Measurements from ENCODE around the gene MRLN. TPM values are rescaled to one million over a fixed set of nuclear protein-coding genes. Genes with fewer than 3 reads are reported as not detected.
"Not testable (repeated sequence)": the region's sequence is repeated elsewhere in the genome, so short reads cannot be mapped to it uniquely, and the experiment has no call there.

The MRLN gene
- total RNA-seq, 1 experiment from 2014 or later: 16.0 TPM

GRCh38 chr10:59770689-59771088 is 17.4 kb upstream of the MRLN start:
- no peak for DNase-seq

DNA sequence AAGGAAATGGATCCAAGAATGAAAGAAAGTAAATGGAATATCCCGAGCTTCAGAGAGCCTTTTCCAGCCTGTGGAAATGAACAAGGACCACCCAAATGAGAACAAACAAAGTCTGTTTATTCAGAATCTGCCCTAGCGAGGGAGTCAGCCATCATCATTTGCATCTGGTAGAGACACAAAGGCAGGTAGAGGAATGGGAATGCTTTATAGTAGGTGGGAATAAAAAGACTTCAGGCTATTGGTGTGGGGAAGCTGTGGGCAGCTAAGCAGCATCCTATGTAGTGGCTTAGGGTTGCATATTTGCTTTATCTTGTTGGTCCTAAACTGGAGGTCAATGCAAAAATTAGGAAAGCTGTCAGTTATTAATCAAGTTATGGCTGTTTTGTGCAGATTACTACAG is 9.2 kb upstream of the MRLN start:
- H3K4me3 ChIP-seq: no peak overlapping the region
- no peak for DNase-seq
- H3K9me3 ChIP-seq (replicated peaks): no peaks in the 10 kb centered on the region

More at GRCh38 chr10:59770689-59771088, 17.4 kb upstream of the MRLN start:
- no peaks in the 10 kb centered on the region for H3K4me1 ChIP-seq
- no peaks in the 10 kb centered on the region for H3K9me3 ChIP-seq (replicated peaks)
- no peak overlapping the region for H3K27ac ChIP-seq
- no peaks in the 10 kb centered on the region for H3K36me3 ChIP-seq
- no peak overlapping the region for H3K4me3 ChIP-seq
- H3K27me3 ChIP-seq: no peaks in the 10 kb centered on the region

DNA sequence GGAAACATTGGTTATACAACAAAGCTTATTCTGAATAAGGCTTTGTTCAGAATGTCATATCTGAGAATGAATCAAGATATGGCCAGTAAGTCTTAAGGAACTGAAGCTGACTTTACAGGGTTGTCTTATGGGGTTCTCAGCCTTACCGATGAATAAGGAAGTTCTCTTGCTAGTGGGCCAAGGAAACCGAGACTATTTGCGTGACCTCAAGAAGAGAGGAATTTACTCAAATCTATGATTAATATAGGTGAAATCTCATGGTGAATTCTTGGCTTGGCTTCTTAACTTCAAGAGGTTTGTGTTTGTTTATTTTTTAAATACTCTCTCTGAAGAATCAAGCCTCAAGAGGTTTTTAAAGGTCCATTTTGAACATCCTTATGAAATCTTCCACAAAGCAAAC is 4.7 kb upstream of the MRLN start:
- H3K9me3 ChIP-seq (replicated peaks): no peaks in the 10 kb centered on the region
- no peak for DNase-seq
- H3K27me3 ChIP-seq: no peaks in the 10 kb centered on the region
- peaks cover 15% of the 10 kb centered on the region for H3K4me1 ChIP-seq
- no peak overlapping the region for H3K27ac ChIP-seq
- H3K36me3 ChIP-seq: no peaks in the 10 kb centered on the region
- no peak overlapping the region for H3K4me3 ChIP-seq

More for the DNA sequence above, 9.2 kb upstream of the MRLN start:
- Histone ChIP-seq H3K27me3 (no peaks in the 10 kb centered on the region), H3K27ac (no peak overlapping the region), H3K36me3 (no peaks in the 10 kb centered on the region), H3K4me1 (no peaks in the 10 kb centered on the region)

DNA sequence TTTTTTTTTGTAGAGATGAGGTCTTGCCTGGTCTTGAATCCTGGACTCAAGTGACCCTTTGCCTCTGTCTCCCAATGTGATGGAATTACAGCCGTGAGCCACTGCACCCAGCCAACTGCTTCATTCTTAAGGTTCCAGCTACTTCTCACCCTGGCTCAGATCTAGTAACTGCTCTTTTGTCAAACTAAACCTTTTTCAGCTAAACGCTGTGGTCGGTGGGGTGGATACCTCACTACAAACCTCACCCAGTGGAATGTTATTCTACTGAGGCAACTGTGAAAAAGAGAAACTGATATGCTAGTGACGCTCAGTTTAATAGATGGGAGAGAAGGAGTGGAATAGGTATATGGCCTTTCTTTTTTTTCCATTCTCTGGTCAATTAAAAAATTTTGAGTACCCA is 1.7 kb upstream of the MRLN start:
- H3K27ac ChIP-seq: no peak overlapping the region
- peak; percentile 22 to 44 for DNase-seq
- no peak overlapping the region for H3K4me3 ChIP-seq
- peaks cover 23% of the 10 kb centered on the region for H3K4me1 ChIP-seq
- no peaks in the 10 kb centered on the region for H3K27me3 ChIP-seq
- H3K36me3 ChIP-seq: no peaks in the 10 kb centered on the region
- no peaks in the 10 kb centered on the region for H3K9me3 ChIP-seq (replicated peaks)

- peak overlapping the region; percentile 67; the same call in 1 of the 2 replicates for H3K27ac ChIP-seq
- H3K36me3 ChIP-seq: no peaks in the 10 kb centered on the region
- no peaks in the 10 kb centered on the region for H3K9me3 ChIP-seq (replicated peaks)
- H3K4me1 ChIP-seq: peaks cover 23% of the 10 kb centered on the region
- peak in 1 of 2 experiments; percentile 26 for DNase-seq
- no peaks in the 10 kb centered on the region for H3K27me3 ChIP-seq
- H3K4me3 ChIP-seq: peak overlapping the region; percentile 39
Observed at GRCh38 chr10:59752278-59752940, 846 bp downstream of the MRLN start.

DNA sequence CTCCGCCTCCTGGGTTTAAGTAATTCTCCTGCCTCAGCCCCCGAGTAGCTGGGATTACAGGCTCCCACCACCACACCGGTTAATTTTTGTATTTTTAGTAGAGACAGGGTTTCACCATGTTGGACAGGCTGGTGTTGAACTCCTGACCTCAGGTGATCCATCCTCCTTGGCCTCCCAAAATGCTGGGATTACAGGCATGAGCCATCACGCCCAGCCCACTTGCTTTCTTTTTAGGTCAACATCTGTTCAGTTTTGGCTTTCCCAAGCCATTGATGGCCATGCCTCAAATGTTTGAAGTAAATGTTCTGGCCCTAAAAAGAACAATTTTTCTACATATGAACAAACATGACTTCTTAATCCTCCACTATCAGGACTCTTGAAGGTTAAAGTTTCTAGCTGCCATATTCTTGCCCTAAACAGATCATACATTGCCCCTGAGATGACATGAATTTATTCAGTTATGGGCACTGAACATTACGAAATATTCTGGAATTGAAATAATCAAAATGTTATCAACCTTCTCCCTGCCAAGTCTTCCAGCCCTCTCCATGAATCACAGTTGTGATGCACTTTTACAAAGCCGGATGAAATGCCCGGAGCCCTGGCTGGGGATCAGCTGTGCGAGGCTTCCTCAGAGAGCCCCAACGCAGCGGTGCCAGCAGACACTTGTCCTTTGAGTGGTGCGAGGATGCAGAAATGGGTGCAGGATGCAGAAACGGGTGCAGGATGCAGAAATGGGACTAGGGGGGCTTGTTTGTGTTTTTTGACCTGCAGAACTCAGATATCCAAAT is 2.9 kb downstream of the MRLN start:
- no peaks in the 10 kb centered on the region for H3K9me3 ChIP-seq (replicated peaks)
- no peaks in the 10 kb centered on the region for H3K27me3 ChIP-seq
- no peak overlapping the region for H3K4me3 ChIP-seq
- no peaks in the 10 kb centered on the region for H3K36me3 ChIP-seq
- no peak for DNase-seq
- peaks cover 23% of the 10 kb centered on the region for H3K4me1 ChIP-seq
- H3K27ac ChIP-seq: no peak overlapping the region

- Histone ChIP-seq H3K4me3 (no peak overlapping the region), H3K9me3 (replicated peaks) (no peaks in the 10 kb centered on the region), H3K4me1 (peaks cover 12% of the 10 kb centered on the region), H3K27me3 (no peaks in the 10 kb centered on the region), H3K27ac (no peak overlapping the region), H3K36me3 (no peaks in the 10 kb centered on the region)
- DNase-seq: no peak
Observed at GRCh38 chr10:59748834-59749233, 4.4 kb downstream of the MRLN start.

GRCh38 chr10:59745163-59745650 is 8.0 kb downstream of the MRLN start:
- no peaks in the 10 kb centered on the region for H3K36me3 ChIP-seq
- DNase-seq: no peak
- no peak overlapping the region for H3K4me3 ChIP-seq
- H3K27ac ChIP-seq: no peak overlapping the region
- H3K4me1 ChIP-seq: no peaks in the 10 kb centered on the region
- H3K9me3 ChIP-seq (replicated peaks): no peaks in the 10 kb centered on the region
- no peaks in the 10 kb centered on the region for H3K27me3 ChIP-seq

GRCh38 chr10:59744762-59745161 is 8.5 kb downstream of the MRLN start:
- not testable (repeated sequence) for H3K36me3 ChIP-seq; H3K9me3 ChIP-seq (replicated peaks); H3K4me1 ChIP-seq; H3K27ac ChIP-seq; H3K4me3 ChIP-seq; DNase-seq; H3K27me3 ChIP-seq

GRCh38 chr10:59744156-59744555 is 9.1 kb downstream of the MRLN start:
- not testable (repeated sequence) for H3K4me1 ChIP-seq; H3K9me3 ChIP-seq (replicated peaks); H3K27ac ChIP-seq; DNase-seq; H3K27me3 ChIP-seq; H3K4me3 ChIP-seq; H3K36me3 ChIP-seq

GRCh38 chr10:59741583-59741982 is 11.7 kb downstream of the MRLN start:
- no peak overlapping the region for H3K4me3 ChIP-seq
- H3K36me3 ChIP-seq: no peaks in the 10 kb centered on the region
- H3K4me1 ChIP-seq: no peaks in the 10 kb centered on the region
- DNase-seq: no peak
- no peak overlapping the region for H3K27ac ChIP-seq
- no peaks in the 10 kb centered on the region for H3K9me3 ChIP-seq (replicated peaks)
- no peaks in the 10 kb centered on the region for H3K27me3 ChIP-seq

- DNase-seq: no peak
Observed at GRCh38 chr10:59741048-59741447, 12.2 kb downstream of the MRLN start.

GRCh38 chr10:59736749-59737148 is 16.5 kb downstream of the MRLN start:
- no peak for DNase-seq
- Histone ChIP-seq H3K36me3 (no peaks in the 10 kb centered on the region), H3K4me1 (no peaks in the 10 kb centered on the region), H3K4me3 (no peak overlapping the region), H3K27ac (no peak overlapping the region), H3K9me3 (replicated peaks) (no peaks in the 10 kb centered on the region), H3K27me3 (no peaks in the 10 kb centered on the region)

More at GRCh38 chr10:59741048-59741447, 12.2 kb downstream of the MRLN start:
- Histone ChIP-seq H3K4me1 (no peaks in the 10 kb centered on the region), H3K27me3 (no peaks in the 10 kb centered on the region), H3K4me3 (no peak overlapping the region), H3K9me3 (replicated peaks) (no peaks in the 10 kb centered on the region), H3K36me3 (no peaks in the 10 kb centered on the region), H3K27ac (no peak overlapping the region)

- Histone ChIP-seq H3K27ac (no peak overlapping the region), H3K4me3 (no peak overlapping the region), H3K4me1 (no peaks in the 10 kb centered on the region), H3K36me3 (no peaks in the 10 kb centered on the region), H3K27me3 (no peaks in the 10 kb centered on the region), H3K9me3 (replicated peaks) (no peaks in the 10 kb centered on the region)
- no peak for DNase-seq
Observed at GRCh38 chr10:59735296-59735695, 18.0 kb downstream of the MRLN start.

- Histone ChIP-seq H3K9me3 (replicated peaks) (no peaks in the 10 kb centered on the region), H3K4me3 (no peak overlapping the region), H3K27ac (no peak overlapping the region), H3K27me3 (no peaks in the 10 kb centered on the region), H3K36me3 (no peaks in the 10 kb centered on the region), H3K4me1 (no peaks in the 10 kb centered on the region)
- DNase-seq: no peak
Observed at GRCh38 chr10:59734014-59734462, 19.2 kb downstream of the MRLN start.

Data from SJCRH30 (cell line).